PC-3 (cell line): ENCODE data around the gene ZNRF2. TPM values are rescaled to one million over a fixed set of nuclear protein-coding genes. Genes with fewer than 3 reads are reported as not detected.
"Not testable (repeated sequence)": the region's sequence is repeated elsewhere in the genome, so short reads cannot be mapped to it uniquely, and the experiment has no call there.

Experiments used
- ATAC-seq: fragments of 200-7000 bp; cut with Tn5 transposase; 2 replicates; pipeline ENCODE4 v1.9.1; 2020; ENCODE audit warnings: mild to moderate bottlenecking, moderate library complexity
- BruUV-seq: library from RNA; stranded (reverse); fragments of 400-500 nt; replicated peaks from 2 replicates; lab custom pipeline; 2021; lab: Mats Ljungman, UMichigan
- CTCF ChIA-PET: fragments of 300-600 bp; sonication (Branson Sonifier 250); formaldehyde crosslinking; loops from one replicate; lab custom pipeline; 2022; ENCODE audit warnings: antibody characterized with exemption; lab: Charles Lee
- POLR2A ChIA-PET: fragments of 300-600 bp; sonication (Branson Sonifier 250); formaldehyde crosslinking; loops from one replicate; lab custom pipeline; 2022; ENCODE audit warnings: antibody characterized with exemption; ENCODE audit not compliant: unreplicated experiment; lab: Charles Lee
- DNase-seq: peaks from one replicate; pipeline ENCODE4 v3.0.0-alpha.2; 2015
- H2AFZ ChIP-seq: fragments of 300-600 bp; sonication (generic); 2 replicates; pipeline ENCODE4 v1.6.0; 2016; ENCODE audit warnings: antibody characterized with exemption, low read length
- H3F3A ChIP-seq: fragments of 300-600 bp; sonication (generic); one replicate; pipeline ENCODE4 v1.6.0; 2017; ENCODE audit warnings: antibody characterized with exemption, low read length, control low read depth, mild to moderate bottlenecking; ENCODE audit not compliant: unreplicated experiment
- H3K27ac ChIP-seq: fragments of 300-600 bp; sonication (generic); 2 replicates; pipeline ENCODE4 v1.5.1; 2016; ENCODE audit warnings: mild to moderate bottlenecking, low read length
- H3K27me3 ChIP-seq: fragments of 300-600 bp; sonication (generic); 2 replicates; pipeline ENCODE4 v1.6.1; 2016; ENCODE audit warnings: low read length, mixed read lengths
- H3K36me3 ChIP-seq: fragments of 300-600 bp; sonication (generic); 2 replicates; pipeline ENCODE4 v1.6.1; 2016; ENCODE audit warnings: low read depth, mixed run types, low read length, mixed read lengths
- H3K4me1 ChIP-seq: fragments of 300-600 bp; sonication (generic); 2 replicates; pipeline ENCODE4 v1.5.1; 2016; ENCODE audit warnings: low read length; ENCODE audit not compliant: insufficient read depth
- H3K4me2 ChIP-seq: fragments of 300-600 bp; sonication (generic); 2 replicates; pipeline ENCODE4 v1.6.0; 2016; ENCODE audit warnings: low read length
- H3K4me3 ChIP-seq: fragments of 300-600 bp; sonication (generic); 2 replicates; pipeline ENCODE4 v1.5.1; 2016; ENCODE audit warnings: mild to moderate bottlenecking, low read length, mixed read lengths
- H3K79me2 ChIP-seq: fragments of 300-600 bp; sonication (generic); 2 replicates; pipeline ENCODE4 v1.6.1; 2017; ENCODE audit warnings: low read length, mixed read lengths
- H3K9ac ChIP-seq: fragments of 300-600 bp; sonication (generic); 2 replicates; pipeline ENCODE4 v1.6.0; 2016; ENCODE audit warnings: mild to moderate bottlenecking, low read length
- H3K9me2 ChIP-seq: fragments of 300-600 bp; sonication (generic); replicated peaks from 2 replicates; pipeline ENCODE4 v1.6.1; 2016; ENCODE audit warnings: mixed run types, low read length, mixed read lengths
- H3K9me3 ChIP-seq: fragments of 300-600 bp; sonication (generic); 2 replicates; pipeline ENCODE4 v1.6.1; 2016; ENCODE audit warnings: low read length, mixed read lengths
- H4K20me1 ChIP-seq: fragments of 300-600 bp; sonication (generic); 2 replicates; pipeline ENCODE4 v1.6.1; 2016; ENCODE audit warnings: low read length, mixed read lengths
- CTCF ChIP-seq: fragments of 300-600 bp; sonication (generic); conservative IDR thresholded peaks from 2 replicates; pipeline ENCODE4 v1.5.1; 2017; ENCODE audit warnings: antibody characterized with exemption, low read depth, mild to moderate bottlenecking, low read length
- EZH2 ChIP-seq: fragments of 300-600 bp; sonication (generic); IDR thresholded peaks from one replicate; pipeline ENCODE4 v1.6.1; 2017; ENCODE audit warnings: antibody characterized with exemption, mild to moderate bottlenecking, low read length; ENCODE audit not compliant: unreplicated experiment
- EZH2phosphoT487 ChIP-seq: fragments of 300-600 bp; sonication (generic); IDR thresholded peaks from 2 replicates; pipeline ENCODE4 v1.6.1; 2018; ENCODE audit warnings: mild to moderate bottlenecking, antibody characterized with exemption, low read length, borderline replicate concordance
- intact Hi-C: fragments of 100-400 bp; cut with micrococcal nuclease; formaldehyde crosslinking; loops from 2 replicates; pipeline ENCODE4 v1.9.0; 2023
- total RNA-seq: library from RNA; depleted of rRNA; stranded (reverse); fragments of >200 nt; gene quantifications from 2 replicates; pipeline ENCODE4 v1.2.3, GENCODE V29; 2014

Gene ZNRF2
- total RNA-seq, 1 experiment from 2014 or later = 13.1 TPM

GRCh38 chr7:30296304-30296703 lies 11.9 kb downstream of the ZNRF2 start:
- BruUV-seq, H3K27me3 ChIP-seq, H3K9ac ChIP-seq, H3K36me3 ChIP-seq, H3K4me1 ChIP-seq, H3K4me2 ChIP-seq, intact Hi-C loops, CTCF ChIA-PET, H3F3A ChIP-seq, H3K9me3 ChIP-seq, POLR2A ChIA-PET, ATAC-seq, H3K27ac ChIP-seq, H4K20me1 ChIP-seq, DNase-seq, H3K9me2 ChIP-seq, H3K4me3 ChIP-seq, H2AFZ ChIP-seq: not testable (repeated sequence)
- peaks cover 52% of the 10 kb centered on the region for H3K79me2 ChIP-seq

GRCh38 chr7:30297499-30297898 lies 13.1 kb downstream of the ZNRF2 start:
- ATAC-seq, H4K20me1 ChIP-seq, H3K9me2 ChIP-seq, intact Hi-C loops, H3K4me2 ChIP-seq, H3K27ac ChIP-seq, H3K4me3 ChIP-seq, POLR2A ChIA-PET, H3K27me3 ChIP-seq, H3K36me3 ChIP-seq, H3K9me3 ChIP-seq, CTCF ChIA-PET, H3K9ac ChIP-seq, BruUV-seq, H3F3A ChIP-seq, H2AFZ ChIP-seq, DNase-seq, H3K4me1 ChIP-seq: not testable (repeated sequence)
- peaks cover 51% of the 10 kb centered on the region for H3K79me2 ChIP-seq

GRCh38 chr7:30298409-30298808 lies 14.0 kb downstream of the ZNRF2 start:
- H3K27me3 ChIP-seq, H3K36me3 ChIP-seq, H3K4me2 ChIP-seq, H2AFZ ChIP-seq, H3K9ac ChIP-seq, DNase-seq, CTCF ChIA-PET, POLR2A ChIA-PET, H3F3A ChIP-seq, intact Hi-C loops, H3K4me1 ChIP-seq, H3K9me3 ChIP-seq, H3K4me3 ChIP-seq, ATAC-seq, H4K20me1 ChIP-seq, H3K27ac ChIP-seq, BruUV-seq, H3K9me2 ChIP-seq: not testable (repeated sequence)
- H3K79me2 ChIP-seq = peaks cover 48% of the 10 kb centered on the region

GRCh38 chr7:30301751-30302150 lies 17.4 kb downstream of the ZNRF2 start:
- Histone ChIP-seq H3K79me2 (peaks cover 46% of the 10 kb centered on the region), H3K9ac (no peak overlapping the region)
- no peak for ATAC-seq

More at GRCh38 chr7:30301751-30302150, 17.4 kb downstream of the ZNRF2 start:
- Histone ChIP-seq H2AFZ (no peak overlapping the region), H3K9me3 (no peaks in the 10 kb centered on the region), H3K4me3 (no peak overlapping the region), H3K36me3 (no peaks in the 10 kb centered on the region), H3K27me3 (no peaks in the 10 kb centered on the region), H3K4me2 (no peak overlapping the region), H3F3A (no peaks in the 10 kb centered on the region), H3K4me1 (peaks cover 4% of the 10 kb centered on the region; the same call in 1 of the 2 replicates), H4K20me1 (no peaks in the 10 kb centered on the region), H3K27ac (no peak overlapping the region), H3K9me2 (no peaks in the 10 kb centered on the region)
- BruUV-seq = no TSS peak
- no peak for DNase-seq
- CTCF ChIA-PET = no interaction called here
- intact Hi-C loops = no loop called here
- POLR2A ChIA-PET = no interaction called here
- no peak for TF ChIP-seq EZH2
- TF ChIP-seq EZH2phosphoT487 = no peak
- TF ChIP-seq CTCF = no peak
